ENCODE measurements around the gene CFAP46. TPM values are rescaled to one million over a fixed set of nuclear protein-coding genes. Genes with fewer than 3 reads are reported as not detected.

The CFAP46 gene
- total and polyA plus RNA-seq, 2 experiments from 2014 or later = 3.1 to 5.4 TPM

GRCh38 chr10:132929953-132930548 lies 12.3 kb downstream of the CFAP46 start:
- no peaks in the 10 kb centered on the region for H3K9me3 Mint-ChIP-seq
- no peak for DNase-seq (ENCODE audit: low spot score)
- no peaks in the 10 kb centered on the region for H3K79me2 ChIP-seq (replicated peaks; ENCODE audit: insufficient read depth)
- no peaks in the 10 kb centered on the region for H3K9me2 ChIP-seq (ENCODE audit: insufficient read depth)
- H3K4me2 ChIP-seq = no peak overlapping the region
- TF ChIP-seq REST (IDR thresholded peaks at IDR 0.05; ENCODE audit: unreplicated experiment) (no peak), EZH2 (IDR thresholded peaks at IDR 0.05; ENCODE audit: low read depth, unreplicated experiment) (no peak), CREB1 (CRISPR knock-in tag; IDR thresholded peaks at IDR 0.05; ENCODE audit: low read depth) (no peak), ETS1 (IDR thresholded peaks at IDR 0.05) (no peak), NANOG (IDR thresholded peaks at IDR 0.05; ENCODE audit: borderline replicate concordance) (no peak)
- TF ChIP-seq, protein P1, sequence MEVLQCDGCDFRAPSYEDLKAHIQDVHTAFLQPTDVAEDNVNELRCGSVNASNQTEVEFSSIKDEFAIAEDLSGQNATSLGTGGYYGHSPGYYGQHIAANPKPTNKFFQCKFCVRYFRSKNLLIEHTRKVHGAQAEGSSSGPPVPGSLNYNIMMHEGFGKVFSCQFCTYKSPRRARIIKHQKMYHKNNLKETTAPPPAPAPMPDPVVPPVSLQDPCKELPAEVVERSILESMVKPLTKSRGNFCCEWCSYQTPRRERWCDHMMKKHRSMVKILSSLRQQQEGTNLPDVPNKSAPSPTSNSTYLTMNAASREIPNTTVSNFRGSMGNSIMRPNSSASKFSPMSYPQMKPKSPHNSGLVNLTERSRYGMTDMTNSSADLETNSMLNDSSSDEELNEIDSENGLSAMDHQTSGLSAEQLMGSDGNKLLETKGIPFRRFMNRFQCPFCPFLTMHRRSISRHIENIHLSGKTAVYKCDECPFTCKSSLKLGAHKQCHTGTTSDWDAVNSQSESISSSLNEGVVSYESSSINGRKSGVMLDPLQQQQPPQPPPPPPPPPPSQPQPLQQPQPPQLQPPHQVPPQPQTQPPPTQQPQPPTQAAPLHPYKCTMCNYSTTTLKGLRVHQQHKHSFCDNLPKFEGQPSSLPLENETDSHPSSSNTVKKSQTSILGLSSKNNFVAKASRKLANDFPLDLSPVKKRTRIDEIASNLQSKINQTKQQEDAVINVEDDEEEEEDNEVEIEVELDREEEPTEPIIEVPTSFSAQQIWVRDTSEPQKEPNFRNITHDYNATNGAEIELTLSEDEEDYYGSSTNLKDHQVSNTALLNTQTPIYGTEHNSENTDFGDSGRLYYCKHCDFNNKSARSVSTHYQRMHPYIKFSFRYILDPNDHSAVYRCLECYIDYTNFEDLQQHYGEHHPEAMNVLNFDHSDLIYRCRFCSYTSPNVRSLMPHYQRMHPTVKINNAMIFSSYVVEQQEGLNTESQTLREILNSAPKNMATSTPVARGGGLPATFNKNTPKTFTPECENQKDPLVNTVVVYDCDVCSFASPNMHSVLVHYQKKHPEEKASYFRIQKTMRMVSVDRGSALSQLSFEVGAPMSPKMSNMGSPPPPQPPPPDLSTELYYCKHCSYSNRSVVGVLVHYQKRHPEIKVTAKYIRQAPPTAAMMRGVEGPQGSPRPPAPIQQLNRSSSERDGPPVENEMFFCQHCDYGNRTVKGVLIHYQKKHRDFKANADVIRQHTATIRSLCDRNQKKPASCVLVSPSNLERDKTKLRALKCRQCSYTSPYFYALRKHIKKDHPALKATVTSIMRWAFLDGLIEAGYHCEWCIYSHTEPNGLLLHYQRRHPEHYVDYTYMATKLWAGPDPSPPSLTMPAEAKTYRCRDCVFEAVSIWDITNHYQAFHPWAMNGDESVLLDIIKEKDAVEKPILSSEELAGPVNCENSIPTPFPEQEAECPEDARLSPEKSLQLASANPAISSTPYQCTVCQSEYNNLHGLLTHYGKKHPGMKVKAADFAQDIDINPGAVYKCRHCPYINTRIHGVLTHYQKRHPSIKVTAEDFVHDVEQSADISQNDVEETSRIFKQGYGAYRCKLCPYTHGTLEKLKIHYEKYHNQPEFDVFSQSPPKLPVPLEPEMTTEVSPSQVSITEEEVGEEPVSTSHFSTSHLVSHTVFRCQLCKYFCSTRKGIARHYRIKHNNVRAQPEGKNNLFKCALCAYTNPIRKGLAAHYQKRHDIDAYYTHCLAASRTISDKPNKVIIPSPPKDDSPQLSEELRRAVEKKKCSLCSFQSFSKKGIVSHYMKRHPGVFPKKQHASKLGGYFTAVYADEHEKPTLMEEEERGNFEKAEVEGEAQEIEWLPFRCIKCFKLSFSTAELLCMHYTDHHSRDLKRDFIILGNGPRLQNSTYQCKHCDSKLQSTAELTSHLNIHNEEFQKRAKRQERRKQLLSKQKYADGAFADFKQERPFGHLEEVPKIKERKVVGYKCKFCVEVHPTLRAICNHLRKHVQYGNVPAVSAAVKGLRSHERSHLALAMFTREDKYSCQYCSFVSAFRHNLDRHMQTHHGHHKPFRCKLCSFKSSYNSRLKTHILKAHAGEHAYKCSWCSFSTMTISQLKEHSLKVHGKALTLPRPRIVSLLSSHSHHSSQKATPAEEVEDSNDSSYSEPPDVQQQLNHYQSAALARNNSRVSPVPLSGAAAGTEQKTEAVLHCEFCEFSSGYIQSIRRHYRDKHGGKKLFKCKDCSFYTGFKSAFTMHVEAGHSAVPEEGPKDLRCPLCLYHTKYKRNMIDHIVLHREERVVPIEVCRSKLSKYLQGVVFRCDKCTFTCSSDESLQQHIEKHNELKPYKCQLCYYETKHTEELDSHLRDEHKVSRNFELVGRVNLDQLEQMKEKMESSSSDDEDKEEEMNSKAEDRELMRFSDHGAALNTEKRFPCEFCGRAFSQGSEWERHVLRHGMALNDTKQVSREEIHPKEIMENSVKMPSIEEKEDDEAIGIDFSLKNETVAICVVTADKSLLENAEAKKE (CRISPR knock-in tag; IDR thresholded peaks at IDR 0.05) = no peak
- H3F3A ChIP-seq (replicated peaks; ENCODE audit: low read depth) = no peaks in the 10 kb centered on the region
- no peaks in the 10 kb centered on the region for H3K36me3 ChIP-seq (ENCODE audit: insufficient read depth)
- no peaks in the 10 kb centered on the region for H3K4me1 Mint-ChIP-seq
- peaks cover 2% of the 10 kb centered on the region for H3K27me3 Mint-ChIP-seq (ENCODE audit: insufficient read depth, low read depth, poor library complexity)
- no peak overlapping the region for H3K27ac ChIP-seq (ENCODE audit: low read depth)
- H3K4me1 ChIP-seq (ENCODE audit: insufficient read depth) = no peaks in the 10 kb centered on the region
- H4K20me1 ChIP-seq (replicated peaks; ENCODE audit: insufficient read depth) = no peaks in the 10 kb centered on the region
- no peak overlapping the region for H3K4me3 Mint-ChIP-seq
- H3K36me3 Mint-ChIP-seq (ENCODE audit: low read depth) = no peaks in the 10 kb centered on the region; the same call in 2 of the 3 replicates
- no peak overlapping the region for H3K4me3 ChIP-seq
- H3K27me3 ChIP-seq (ENCODE audit: insufficient read depth) = no peaks in the 10 kb centered on the region
- ATAC-seq = no peak
- H3K27ac Mint-ChIP-seq = peak overlapping the region; percentile 67; the same call in 1 of the 2 replicates
- H2AFZ ChIP-seq = no peak overlapping the region
